ENCODE measurements around the gene RPUSD4. TPM values are rescaled to one million over a fixed set of nuclear protein-coding genes. Genes with fewer than 3 reads are reported as not detected.

RPUSD4 gene
- total and polyA plus RNA-seq, 10 of the 15 experiments (the other 5 are each of a cell fraction or from before 2014, with no cell fraction given) = 24.5 to 47.6 (median 31.7) TPM

DNA sequence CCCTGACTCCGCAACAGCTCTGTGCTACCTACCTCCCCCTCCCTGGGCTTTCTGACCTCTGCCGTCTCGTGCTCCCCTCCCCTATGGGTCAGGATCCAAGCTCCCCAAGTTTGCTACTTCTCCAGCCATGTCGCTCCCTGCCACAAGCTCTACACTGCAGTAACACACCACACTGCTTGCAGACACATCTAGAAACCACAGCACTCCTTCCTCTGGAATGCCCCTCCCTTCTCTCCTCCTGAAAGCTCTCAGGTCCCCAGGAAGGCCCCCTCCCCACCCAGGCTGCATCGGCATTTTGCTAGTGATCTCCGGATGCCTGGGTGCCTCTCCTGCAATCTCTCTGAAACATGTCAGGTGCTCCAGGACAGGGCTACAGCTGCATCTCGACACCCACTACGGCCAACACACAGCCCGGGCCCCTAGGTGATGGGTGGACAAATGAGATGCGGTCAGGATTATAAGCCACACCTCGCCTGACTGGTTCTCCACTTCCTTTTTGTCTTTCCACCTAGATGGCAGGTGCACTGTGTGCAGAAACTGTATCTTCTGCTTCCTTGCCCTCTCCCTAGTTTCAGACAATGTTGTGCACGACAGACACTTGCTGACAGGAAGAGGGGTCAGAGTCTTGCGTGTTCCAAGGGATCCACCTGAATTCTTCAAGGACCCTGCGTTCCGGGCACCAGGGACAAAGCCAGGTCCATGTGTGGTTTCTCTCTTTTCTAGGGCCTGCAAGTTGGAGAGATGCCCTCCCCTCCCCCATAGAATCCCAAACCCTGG is 22.9 kb downstream of the RPUSD4 start (continued):
- TF ChIP-seq BCLAF1 (IDR thresholded peaks at IDR 0.05) (no peak), HDAC6 (IDR thresholded peaks at IDR 0.05; ENCODE audit: unreplicated experiment) (no peak), ZNF274 (IDR thresholded peaks at IDR 0.05; ENCODE audit: insufficient read depth, insufficient read length) (no peak), SREBF1 (IDR thresholded peaks at IDR 0.05; ENCODE audit: low read length) (no peak), MTA2 (IDR thresholded peaks at IDR 0.05; ENCODE audit: low read depth) (0 out of 2 replicates have a peak, but pooled peaks have one; percentile 47), CBX3 (IDR thresholded peaks at IDR 0.05; ENCODE audit: borderline replicate concordance, low read depth) (no peak), ZBED1 (IDR thresholded peaks at IDR 0.05; ENCODE audit: borderline replicate concordance) (no peak), CBX5 (IDR thresholded peaks at IDR 0.05; ENCODE audit: low read depth) (peak; percentile 37; the same call in 1 of the 2 replicates), STAT3 (IDR thresholded peaks at IDR 0.05; ENCODE audit: low read depth, low read length) (no peak), E4F1 (IDR thresholded peaks at IDR 0.05; ENCODE audit: borderline replicate concordance, partially characterized antibody) (no peak), KDM1A (IDR thresholded peaks at IDR 0.05; ENCODE audit: borderline replicate concordance) (no peak), RCOR1 (conservative IDR thresholded peaks at IDR 0.05; ENCODE audit: low read depth, low read length) (no peak), SMAD5 (IDR thresholded peaks at IDR 0.05; ENCODE audit: low read depth) (no peak), BCL3 (IDR thresholded peaks at IDR 0.05; ENCODE audit: borderline replicate concordance, insufficient read depth, low read depth, low read length, poor library complexity, severe bottlenecking) (no peak), RB1 (IDR thresholded peaks at IDR 0.05; ENCODE audit: borderline replicate concordance) (no peak), MXI1 (IDR thresholded peaks at IDR 0.05; ENCODE audit: low read depth, low read length) (no peak), MEF2A (IDR thresholded peaks at IDR 0.05; ENCODE audit: insufficient read depth, low read depth, low read length) (no peak)
- TF ChIP-seq, protein P1, sequence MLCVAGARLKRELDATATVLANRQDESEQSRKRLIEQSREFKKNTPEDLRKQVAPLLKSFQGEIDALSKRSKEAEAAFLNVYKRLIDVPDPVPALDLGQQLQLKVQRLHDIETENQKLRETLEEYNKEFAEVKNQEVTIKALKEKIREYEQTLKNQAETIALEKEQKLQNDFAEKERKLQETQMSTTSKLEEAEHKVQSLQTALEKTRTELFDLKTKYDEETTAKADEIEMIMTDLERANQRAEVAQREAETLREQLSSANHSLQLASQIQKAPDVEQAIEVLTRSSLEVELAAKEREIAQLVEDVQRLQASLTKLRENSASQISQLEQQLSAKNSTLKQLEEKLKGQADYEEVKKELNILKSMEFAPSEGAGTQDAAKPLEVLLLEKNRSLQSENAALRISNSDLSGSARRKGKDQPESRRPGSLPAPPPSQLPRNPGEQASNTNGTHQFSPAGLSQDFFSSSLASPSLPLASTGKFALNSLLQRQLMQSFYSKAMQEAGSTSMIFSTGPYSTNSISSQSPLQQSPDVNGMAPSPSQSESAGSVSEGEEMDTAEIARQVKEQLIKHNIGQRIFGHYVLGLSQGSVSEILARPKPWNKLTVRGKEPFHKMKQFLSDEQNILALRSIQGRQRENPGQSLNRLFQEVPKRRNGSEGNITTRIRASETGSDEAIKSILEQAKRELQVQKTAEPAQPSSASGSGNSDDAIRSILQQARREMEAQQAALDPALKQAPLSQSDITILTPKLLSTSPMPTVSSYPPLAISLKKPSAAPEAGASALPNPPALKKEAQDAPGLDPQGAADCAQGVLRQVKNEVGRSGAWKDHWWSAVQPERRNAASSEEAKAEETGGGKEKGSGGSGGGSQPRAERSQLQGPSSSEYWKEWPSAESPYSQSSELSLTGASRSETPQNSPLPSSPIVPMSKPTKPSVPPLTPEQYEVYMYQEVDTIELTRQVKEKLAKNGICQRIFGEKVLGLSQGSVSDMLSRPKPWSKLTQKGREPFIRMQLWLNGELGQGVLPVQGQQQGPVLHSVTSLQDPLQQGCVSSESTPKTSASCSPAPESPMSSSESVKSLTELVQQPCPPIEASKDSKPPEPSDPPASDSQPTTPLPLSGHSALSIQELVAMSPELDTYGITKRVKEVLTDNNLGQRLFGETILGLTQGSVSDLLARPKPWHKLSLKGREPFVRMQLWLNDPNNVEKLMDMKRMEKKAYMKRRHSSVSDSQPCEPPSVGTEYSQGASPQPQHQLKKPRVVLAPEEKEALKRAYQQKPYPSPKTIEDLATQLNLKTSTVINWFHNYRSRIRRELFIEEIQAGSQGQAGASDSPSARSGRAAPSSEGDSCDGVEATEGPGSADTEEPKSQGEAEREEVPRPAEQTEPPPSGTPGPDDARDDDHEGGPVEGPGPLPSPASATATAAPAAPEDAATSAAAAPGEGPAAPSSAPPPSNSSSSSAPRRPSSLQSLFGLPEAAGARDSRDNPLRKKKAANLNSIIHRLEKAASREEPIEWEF (IDR thresholded peaks at IDR 0.05; ENCODE audit: insufficient replicate concordance, low read depth, low read length) = no peak

Data from GM12878 (cell line).